K562 (cell line): Measurements from ENCODE around the gene SLC25A53. TPM values are rescaled to one million over a fixed set of nuclear protein-coding genes. Genes with fewer than 3 reads are reported as not detected.

Experiments
- ATAC-seq: fragments of 200-7000 bp; cut with Tn5 transposase; 3 replicates; pipeline ENCODE4 v1.9.1; 2020; ENCODE audit warnings: moderate library complexity
- BruUV-seq: library from RNA; stranded (reverse); fragments of 400-500 nt; replicated peaks from 2 replicates; lab custom pipeline; 2021; lab: Mats Ljungman, UMichigan
- CTCF ChIA-PET: fragments of 300-600 bp; formaldehyde crosslinking; extraction: SDS; loops from one replicate; lab custom pipeline; 2021; ENCODE audit warnings: low intra/inter-chr PET ratio; lab: Yijun Ruan, JAX
- POLR2A ChIA-PET: fragments of 300-600, 350-650 bp; sonication (Branson Sonifier 250); formaldehyde crosslinking; extraction: SDS; loops from one replicate; lab custom pipeline; 2021; ENCODE audit warnings: antibody characterized with exemption, inconsistent platforms; lab: Yijun Ruan, JAX
- DNase-seq, 4 experiments: peaks; one replicate each; pipeline versions ENCODE4 v3.0.0 to v3.0.0-alpha.2; 2011 to 2018; ENCODE audit warnings: low spot score in 3 of 4, mixed read lengths in 3 of 4; ENCODE audit errors: extremely low read depth in 1 of 4
- FAIRE-seq: peaks from 2 replicates; lab custom pipeline; 2011; peaks lifted over from hg19 to GRCh38; lab: Jason Lieb, UNC
- H2AFZ ChIP-seq: 2 replicates; pipeline ENCODE4 v1.6.0; 2011; ENCODE audit warnings: low read depth, low read length, control low read depth, inconsistent platforms
- H3K27ac ChIP-seq: fragments of 200-600 bp; 3 replicates; pipeline ENCODE4 v1.8.0; 2011; ENCODE audit warnings: low read depth, mild to moderate bottlenecking, control low read depth, inconsistent platforms, low read length, moderate library complexity, mixed read lengths; ENCODE audit errors: extremely low read depth
- H3K27me3 ChIP-seq, 2 experiments: fragments of 300-600 bp in 1 of 2; 2 replicates in 1 of 2; 3 replicates in 1 of 2; pipeline versions ENCODE4 v1.6.0 to v1.8.0; 2011; ENCODE audit warnings: inconsistent platforms in 2 of 2, low read length in 2 of 2, mild to moderate bottlenecking in 1 of 2, mixed read lengths in 1 of 2, moderate library complexity in 1 of 2; ENCODE audit not compliant: control insufficient read depth in 2 of 2, insufficient read depth in 2 of 2
- H3K36me3 ChIP-seq: fragments of 300-600 bp; 3 replicates; pipeline ENCODE4 v1.8.0; 2011; ENCODE audit warnings: mild to moderate bottlenecking, low read length, inconsistent platforms; ENCODE audit not compliant: control insufficient read depth, insufficient read depth
- H3K4me1 ChIP-seq, 2 experiments: fragments of 200-600 bp in 1 of 2; replicated peaks in 1 of 2; 2 replicates in 1 of 2; 3 replicates in 1 of 2; pipeline versions ENCODE4 v1.5.1 to v1.8.0; 2011; ENCODE audit warnings: inconsistent platforms in 2 of 2, low read length in 2 of 2, mild to moderate bottlenecking in 1 of 2, mixed read lengths in 1 of 2, moderate library complexity in 1 of 2; ENCODE audit not compliant: control insufficient read depth in 2 of 2, insufficient read depth in 2 of 2
- H3K4me2 ChIP-seq: 2 replicates; pipeline ENCODE4 v1.6.1; 2011; ENCODE audit warnings: low read length, control low read depth, inconsistent platforms, mixed read lengths; ENCODE audit not compliant: insufficient read depth
- H3K4me3 ChIP-seq: fragments of 200-600 bp; sonication (generic), shearing (Covaris generic); 2 replicates; pipeline ENCODE4 v1.5.1; 2016; ENCODE audit warnings: control low read depth, inconsistent platforms
- H3K79me2 ChIP-seq: fragments of 200-600 bp; 3 replicates; pipeline ENCODE4 v1.8.0; 2011; ENCODE audit warnings: low read length, inconsistent platforms; ENCODE audit not compliant: control insufficient read depth, insufficient read depth
- H3K9ac ChIP-seq, 2 experiments: 2 replicates each; pipeline versions ENCODE4 v1.6.0 to v1.6.1; 2011; ENCODE audit warnings: low read depth in 2 of 2, low read length in 2 of 2, control low read depth in 1 of 2, inconsistent platforms in 1 of 2, mild to moderate bottlenecking in 1 of 2, mixed read lengths in 1 of 2; ENCODE audit not compliant: insufficient read depth in 1 of 2
- H3K9me1 ChIP-seq: one replicate; pipeline ENCODE4 v1.6.0; 2011; ENCODE audit warnings: inconsistent platforms, mild to moderate bottlenecking, low read length, moderate library complexity; ENCODE audit not compliant: control insufficient read depth, insufficient read depth
- H3K9me3 ChIP-seq: replicated peaks from 2 replicates; pipeline ENCODE4 v1.5.1; 2011; ENCODE audit warnings: low read depth, low read length, inconsistent platforms; ENCODE audit not compliant: control insufficient read depth, insufficient read depth
- H4K20me1 ChIP-seq: replicated peaks from 2 replicates; pipeline ENCODE4 v1.6.1; 2011; ENCODE audit warnings: low read length, inconsistent platforms, mixed read lengths; ENCODE audit not compliant: control insufficient read depth, insufficient read depth
- ADNP ChIP-seq: fragments of 200-800 bp; sonication (Bioruptor generic); IDR thresholded peaks from 2 replicates; pipeline ENCODE4 v1.6.1; 2016; ENCODE audit warnings: missing genetic modification characterization, missing compliant biosample characterization
- BRF2 ChIP-seq: IDR thresholded peaks from 3 replicates; pipeline ENCODE4 v1.6.1; 2011; ENCODE audit warnings: borderline replicate concordance, mild to moderate bottlenecking; ENCODE audit not compliant: insufficient read length, insufficient read depth
- CTBP1 ChIP-seq: fragments of 450-650 bp; IDR thresholded peaks from 2 replicates; pipeline ENCODE4 v1.6.1; 2016; ENCODE audit warnings: borderline replicate concordance
- HIVEP1 ChIP-seq: fragments of 250-450 bp; sonication (Bioruptor Pico); IDR thresholded peaks from 2 replicates; pipeline ENCODE4 v1.4.0; 2020; ENCODE audit warnings: mild to moderate bottlenecking
- HNRNPL ChIP-seq: fragments of 200-400 bp; formaldehyde crosslinking; IDR thresholded peaks from 2 replicates; pipeline ENCODE4 v1.6.1; 2017; ENCODE audit warnings: low read depth, mild to moderate bottlenecking, low read length
- LARP7 ChIP-seq: fragments of 450-650 bp; IDR thresholded peaks from 2 replicates; pipeline ENCODE4 v1.6.1; 2016
- MAFF ChIP-seq: IDR thresholded peaks from 2 replicates; pipeline ENCODE4 v1.6.1; 2012; ENCODE audit warnings: low read length, improper control_type of control experiment
- MED1 ChIP-seq: sonication (generic); formaldehyde crosslinking; IDR thresholded peaks from 2 replicates; pipeline ENCODE4 v1.8.1; 2023; ENCODE audit warnings: missing genetic modification reagents, borderline replicate concordance
- NCOA1 ChIP-seq: fragments of 450-650 bp; IDR thresholded peaks from 2 replicates; pipeline ENCODE4 v1.6.1; 2016; ENCODE audit warnings: low read depth
- POLR2A ChIP-seq: fragments of 450-650 bp; conservative IDR thresholded peaks from 2 replicates; pipeline ENCODE4 v1.6.1; 2016
- RBBP5 ChIP-seq: fragments of 200-600 bp; sonication (generic); IDR thresholded peaks from 2 replicates; pipeline ENCODE4 v1.6.1; 2012; ENCODE audit warnings: borderline replicate concordance, mild to moderate bottlenecking, low read length, control low read depth, inconsistent platforms; ENCODE audit not compliant: insufficient read depth, poor library complexity, severe bottlenecking
- SNAPC5 ChIP-seq: fragments of 250-450 bp; sonication (Bioruptor Pico); IDR thresholded peaks from 2 replicates; pipeline ENCODE4 v1.8.0; 2021; ENCODE audit warnings: moderate library complexity, mild to moderate bottlenecking, inconsistent platforms
- TEAD1 ChIP-seq, 2 experiments: fragments of 450-650 bp in 1 of 2; sonication (generic) in 1 of 2; formaldehyde crosslinking; IDR thresholded peaks; 2 replicates each; pipeline versions ENCODE4 v1.4.0 to v1.8.0; 2020 to 2022; ENCODE audit warnings: mild to moderate bottlenecking in 2 of 2, missing genetic modification reagents in 1 of 2
- ZNF134 ChIP-seq: fragments of 250-450 bp; sonication (Bioruptor Pico); conservative IDR thresholded peaks from 2 replicates; pipeline ENCODE4 v1.4.0; 2020
- ZNF354B ChIP-seq: fragments of 250-450 bp; sonication (Bioruptor Pico); IDR thresholded peaks from 2 replicates; pipeline ENCODE4 v1.4.0; 2020
- ZNF431 ChIP-seq: sonication (generic); formaldehyde crosslinking; IDR thresholded peaks from 2 replicates; pipeline ENCODE4 v1.8.0; 2022; ENCODE audit warnings: mild to moderate bottlenecking, missing genetic modification reagents
- WGBS: fragments of 100-300 bp; shearing (Covaris generic); methylation state at CpG from one replicate; pipeline ENCODE4 v1.1.6; 2016; ENCODE audit warnings: low coverage, mixed read lengths; ENCODE audit not compliant: insufficient coverage; ENCODE audit errors: missing lambda C conversion rate; 5-methylcytosine and 5-hydroxymethylcytosine counted together
- in situ Hi-C: fragments of 300-500 bp; cut with MboI; formaldehyde crosslinking; loops from 4 replicates; pipeline ENCODE4 v1.15.0; 2018; ENCODE audit warnings: inconsistent platforms, mixed read lengths
- intact Hi-C: fragments of 100-400 bp; cut with micrococcal nuclease; formaldehyde crosslinking; loops from 2 replicates; pipeline ENCODE4 v1.14.2; 2022
- polyA plus RNA-seq, 8 experiments: library from polyadenylated mRNA; depleted of rRNA in 4 of 8; stranded (reverse) in 5 of 8; unstranded in 3 of 8; fragments of >200 nt; fragmentation: Nextera tagmentation in 2 of 8; fragmentation: Illumina TruSeq in 1 of 8; extraction: Ambion mirVana in 2 of 8; extraction: Trizol in 1 of 8; gene quantifications; 2 replicates each; pipeline versions ENCODE4 v1.2.1 to v1.2.3, GENCODE V29; 2011 to 2014; ENCODE audit warnings: inconsistent platforms in 1 of 8, missing spikeins in 1 of 8
- total RNA-seq, 7 experiments: library from RNA; depleted of rRNA in 6 of 7; stranded (reverse); fragments of >200 nt in 6 of 7; fragmentation: Illumina TruSeq in 2 of 7; extraction: Trizol in 2 of 7; gene quantifications; 2 replicates each; pipeline versions ENCODE4 v1.2.1 to v1.2.3, GENCODE V29; 2011 to 2021; ENCODE audit warnings: low replicate concordance in 1 of 7
- TF ChIP-seq, protein P1 (sequence below): sonication (generic); formaldehyde crosslinking; IDR thresholded peaks from 2 replicates; pipeline ENCODE4 v1.8.0; 2022; ENCODE audit warnings: mild to moderate bottlenecking, missing genetic modification reagents
- TF ChIP-seq, protein P2 (sequence below): fragments of 250-450 bp; sonication (Bioruptor Pico); IDR thresholded peaks from 2 replicates; pipeline ENCODE4 v1.4.0; 2020
- TF ChIP-seq, protein P3 (sequence below): fragments of 450-650 bp; IDR thresholded peaks from 2 replicates; pipeline ENCODE4 v1.6.1; 2014; ENCODE audit warnings: low read depth, mild to moderate bottlenecking, moderate library complexity, borderline replicate concordance

SLC25A53 gene
- total and polyA plus RNA-seq, 9 of the 15 experiments (the other 6 are each of a cell fraction or from before 2014, with no cell fraction given) = 2.4 to 8.6 (median 5.6) TPM

GRCh38 chrX:104141087-104141760 is 15.6 kb downstream of the SLC25A53 start:
- no TSS peak for BruUV-seq
- no peak for DNase-seq
- Histone ChIP-seq H3K4me1 (no peaks in the 10 kb centered on the region), H2AFZ (no peak overlapping the region), H3K27ac (no peak overlapping the region), H3K9ac (no peak overlapping the region), H3K79me2 (no peaks in the 10 kb centered on the region), H3K9me1 (no peaks in the 10 kb centered on the region), H3K9me3 (no peaks in the 10 kb centered on the region)
- intact Hi-C loops (no loop called here), in situ Hi-C loops (no loop called here)
- FAIRE-seq = no peak
- WGBS = 58% methylated on average over 7 of the region's 8 CpGs
- CTCF ChIA-PET = no interaction called here
- TF ChIP-seq MAFF (no peak), POLR2A (no peak), ZNF431 (CRISPR knock-in tag) (no peak), HNRNPL (no peak), ZNF134 (no peak), LARP7 (no peak), BRF2 (no peak), SNAPC5 (no peak), ADNP (tag) (no peak), ZNF354B (CRISPR knock-in tag) (no peak), HIVEP1 (no peak), RBBP5 (no peak), MED1 (CRISPR knock-in tag) (no peak), NCOA1 (no peak), TEAD1 (CRISPR knock-in tag; IDR thresholded peaks at IDR 0.05) (no peak), CTBP1 (no peak)
- TF ChIP-seq, protein P1, sequence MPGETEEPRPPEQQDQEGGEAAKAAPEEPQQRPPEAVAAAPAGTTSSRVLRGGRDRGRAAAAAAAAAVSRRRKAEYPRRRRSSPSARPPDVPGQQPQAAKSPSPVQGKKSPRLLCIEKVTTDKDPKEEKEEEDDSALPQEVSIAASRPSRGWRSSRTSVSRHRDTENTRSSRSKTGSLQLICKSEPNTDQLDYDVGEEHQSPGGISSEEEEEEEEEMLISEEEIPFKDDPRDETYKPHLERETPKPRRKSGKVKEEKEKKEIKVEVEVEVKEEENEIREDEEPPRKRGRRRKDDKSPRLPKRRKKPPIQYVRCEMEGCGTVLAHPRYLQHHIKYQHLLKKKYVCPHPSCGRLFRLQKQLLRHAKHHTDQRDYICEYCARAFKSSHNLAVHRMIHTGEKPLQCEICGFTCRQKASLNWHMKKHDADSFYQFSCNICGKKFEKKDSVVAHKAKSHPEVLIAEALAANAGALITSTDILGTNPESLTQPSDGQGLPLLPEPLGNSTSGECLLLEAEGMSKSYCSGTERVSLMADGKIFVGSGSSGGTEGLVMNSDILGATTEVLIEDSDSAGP (CRISPR knock-in tag) = no peak
- TF ChIP-seq, protein P2, sequence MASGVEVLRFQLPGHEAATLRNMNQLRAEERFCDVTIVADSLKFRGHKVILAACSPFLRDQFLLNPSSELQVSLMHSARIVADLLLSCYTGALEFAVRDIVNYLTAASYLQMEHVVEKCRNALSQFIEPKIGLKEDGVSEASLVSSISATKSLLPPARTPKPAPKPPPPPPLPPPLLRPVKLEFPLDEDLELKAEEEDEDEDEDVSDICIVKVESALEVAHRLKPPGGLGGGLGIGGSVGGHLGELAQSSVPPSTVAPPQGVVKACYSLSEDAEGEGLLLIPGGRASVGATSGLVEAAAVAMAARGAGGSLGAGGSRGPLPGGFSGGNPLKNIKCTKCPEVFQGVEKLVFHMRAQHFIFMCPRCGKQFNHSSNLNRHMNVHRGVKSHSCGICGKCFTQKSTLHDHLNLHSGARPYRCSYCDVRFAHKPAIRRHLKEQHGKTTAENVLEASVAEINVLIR (CRISPR knock-in tag) = no peak
- TF ChIP-seq, protein P3, sequence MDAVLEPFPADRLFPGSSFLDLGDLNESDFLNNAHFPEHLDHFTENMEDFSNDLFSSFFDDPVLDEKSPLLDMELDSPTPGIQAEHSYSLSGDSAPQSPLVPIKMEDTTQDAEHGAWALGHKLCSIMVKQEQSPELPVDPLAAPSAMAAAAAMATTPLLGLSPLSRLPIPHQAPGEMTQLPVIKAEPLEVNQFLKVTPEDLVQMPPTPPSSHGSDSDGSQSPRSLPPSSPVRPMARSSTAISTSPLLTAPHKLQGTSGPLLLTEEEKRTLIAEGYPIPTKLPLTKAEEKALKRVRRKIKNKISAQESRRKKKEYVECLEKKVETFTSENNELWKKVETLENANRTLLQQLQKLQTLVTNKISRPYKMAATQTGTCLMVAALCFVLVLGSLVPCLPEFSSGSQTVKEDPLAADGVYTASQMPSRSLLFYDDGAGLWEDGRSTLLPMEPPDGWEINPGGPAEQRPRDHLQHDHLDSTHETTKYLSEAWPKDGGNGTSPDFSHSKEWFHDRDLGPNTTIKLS = no peak
- TF ChIP-seq, all 486 proteins: peak for 0
- POLR2A ChIA-PET = no interaction called here
- no peak for ATAC-seq
- Histone ChIP-seq H3K27me3 (no peaks in the 10 kb centered on the region), H3K4me2 (no peak overlapping the region), H3K4me3 (no peak overlapping the region), H3K36me3 (no peaks in the 10 kb centered on the region), H4K20me1 (0 out of 2 replicates have a peak, but pooled peaks cover 2% of the 10 kb centered on the region)
